Measurements from ENCODE around the gene CDK15. TPM values are rescaled to one million over a fixed set of nuclear protein-coding genes. Genes with fewer than 3 reads are reported as not detected.

Gene CDK15
- total and polyA plus RNA-seq, 2 experiments from 2014 or later, result 0.27 TPM; not detected in 1

DNA sequence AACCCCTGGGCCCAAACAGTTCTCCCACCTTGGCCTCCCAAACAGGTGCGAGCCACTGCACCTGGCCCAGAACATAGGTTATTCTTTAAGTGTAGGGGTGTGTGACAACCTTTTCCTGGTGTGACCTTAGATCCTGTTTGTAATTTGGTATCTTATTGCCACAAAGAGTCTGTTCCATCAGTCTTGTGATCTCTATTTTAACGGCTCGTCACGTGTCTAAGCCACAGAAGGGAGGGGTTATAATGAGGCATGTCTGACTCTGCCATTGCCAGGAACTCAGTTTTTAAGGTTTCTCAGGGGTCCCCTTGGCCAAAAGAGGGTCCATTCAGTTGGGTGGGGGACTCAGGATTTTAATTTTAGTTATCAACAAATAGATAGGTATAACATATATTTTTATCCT lies 21.2 kb upstream of the CDK15 start:
- no peaks in the 10 kb centered on the region for H3K36me3 Mint-ChIP-seq (ENCODE audit: low read depth)
- H3K79me2 ChIP-seq (replicated peaks; ENCODE audit: insufficient read depth), result peaks cover 2% of the 10 kb centered on the region; the same call in 1 of the 2 replicates
- H3K27ac Mint-ChIP-seq, result no peak overlapping the region
- H3K27ac ChIP-seq (ENCODE audit: low read depth), result no peak overlapping the region
- no peaks in the 10 kb centered on the region for H3K36me3 ChIP-seq (ENCODE audit: insufficient read depth)
- peaks cover 1% of the 10 kb centered on the region; the same call in 2 of the 3 replicates for H3K4me1 Mint-ChIP-seq
- H3K9me2 ChIP-seq (ENCODE audit: insufficient read depth), result no peaks in the 10 kb centered on the region
- no peak overlapping the region for H3K4me3 ChIP-seq
- DNase-seq (ENCODE audit: low spot score) (no peak), ATAC-seq (no peak)
- TF ChIP-seq CREB1 (CRISPR knock-in tag; IDR thresholded peaks at IDR 0.05; ENCODE audit: low read depth), result no peak
- no peak for TF ChIP-seq ZNF331 (CRISPR knock-in tag; IDR thresholded peaks at IDR 0.05; ENCODE audit: low read depth)
- no peak for TF ChIP-seq POLR2AphosphoS5 (IDR thresholded peaks at IDR 0.05; ENCODE audit: low read depth)
- TF ChIP-seq JUNB (IDR thresholded peaks at IDR 0.05; ENCODE audit: unreplicated experiment), result no peak
- H4K20me1 ChIP-seq (replicated peaks; ENCODE audit: insufficient read depth), result no peaks in the 10 kb centered on the region
- H3K4me2 ChIP-seq, result no peak overlapping the region
- H3K4me3 Mint-ChIP-seq, result no peak overlapping the region
- H3F3A ChIP-seq (replicated peaks; ENCODE audit: low read depth), result peaks cover 2% of the 10 kb centered on the region; the same call in 1 of the 2 replicates
- no peaks in the 10 kb centered on the region for H3K27me3 ChIP-seq (ENCODE audit: insufficient read depth)
- no peak overlapping the region for H2AFZ ChIP-seq
- H3K9me3 Mint-ChIP-seq, result no peaks in the 10 kb centered on the region
- H3K4me1 ChIP-seq (ENCODE audit: insufficient read depth), result no peaks in the 10 kb centered on the region
- H3K27me3 Mint-ChIP-seq (ENCODE audit: insufficient read depth, low read depth, poor library complexity), result no peaks in the 10 kb centered on the region

DNA sequence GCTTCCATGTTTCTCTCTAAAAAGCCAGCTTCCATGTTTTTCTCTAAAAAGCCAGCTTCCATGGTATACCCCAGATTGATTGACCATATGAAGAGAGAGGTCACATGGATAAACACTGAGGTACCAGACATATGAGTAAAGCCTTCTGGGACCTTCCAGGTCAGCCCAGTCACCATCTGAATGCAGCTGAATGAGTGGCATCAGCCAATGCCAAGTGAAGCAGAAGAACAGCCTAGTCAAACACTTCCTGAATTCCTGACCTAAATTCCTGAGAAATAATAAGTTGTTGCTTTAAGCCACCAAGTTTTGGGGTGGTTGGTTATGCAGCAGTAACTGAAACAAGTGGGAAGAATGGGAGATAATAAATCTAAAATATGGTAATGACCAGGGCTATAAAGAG lies 19.9 kb upstream of the CDK15 start:
- Histone ChIP-seq H4K20me1 (replicated peaks; ENCODE audit: insufficient read depth) (no peaks in the 10 kb centered on the region), H3F3A (replicated peaks; ENCODE audit: low read depth) (no peaks in the 10 kb centered on the region), H3K79me2 (replicated peaks; ENCODE audit: insufficient read depth) (no peaks in the 10 kb centered on the region), H3K27ac (ENCODE audit: low read depth) (no peak overlapping the region), H3K9me2 (ENCODE audit: insufficient read depth) (no peaks in the 10 kb centered on the region), H3K4me3 (no peak overlapping the region), H3K27me3 (ENCODE audit: insufficient read depth) (no peaks in the 10 kb centered on the region), H2AFZ (no peak overlapping the region), H3K4me2 (no peak overlapping the region), H3K36me3 (ENCODE audit: insufficient read depth) (no peaks in the 10 kb centered on the region), H3K4me1 (ENCODE audit: insufficient read depth) (no peaks in the 10 kb centered on the region)
- no peak for TF ChIP-seq POLR2AphosphoS5 (IDR thresholded peaks at IDR 0.05; ENCODE audit: low read depth)
- TF ChIP-seq, protein P1, sequence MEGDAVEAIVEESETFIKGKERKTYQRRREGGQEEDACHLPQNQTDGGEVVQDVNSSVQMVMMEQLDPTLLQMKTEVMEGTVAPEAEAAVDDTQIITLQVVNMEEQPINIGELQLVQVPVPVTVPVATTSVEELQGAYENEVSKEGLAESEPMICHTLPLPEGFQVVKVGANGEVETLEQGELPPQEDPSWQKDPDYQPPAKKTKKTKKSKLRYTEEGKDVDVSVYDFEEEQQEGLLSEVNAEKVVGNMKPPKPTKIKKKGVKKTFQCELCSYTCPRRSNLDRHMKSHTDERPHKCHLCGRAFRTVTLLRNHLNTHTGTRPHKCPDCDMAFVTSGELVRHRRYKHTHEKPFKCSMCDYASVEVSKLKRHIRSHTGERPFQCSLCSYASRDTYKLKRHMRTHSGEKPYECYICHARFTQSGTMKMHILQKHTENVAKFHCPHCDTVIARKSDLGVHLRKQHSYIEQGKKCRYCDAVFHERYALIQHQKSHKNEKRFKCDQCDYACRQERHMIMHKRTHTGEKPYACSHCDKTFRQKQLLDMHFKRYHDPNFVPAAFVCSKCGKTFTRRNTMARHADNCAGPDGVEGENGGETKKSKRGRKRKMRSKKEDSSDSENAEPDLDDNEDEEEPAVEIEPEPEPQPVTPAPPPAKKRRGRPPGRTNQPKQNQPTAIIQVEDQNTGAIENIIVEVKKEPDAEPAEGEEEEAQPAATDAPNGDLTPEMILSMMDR (conservative IDR thresholded peaks at IDR 0.05; ENCODE audit: low read depth in 2 of 2), result no peak
- no peak for TF ChIP-seq CREB1 (CRISPR knock-in tag; IDR thresholded peaks at IDR 0.05; ENCODE audit: low read depth)
- TF ChIP-seq, protein P2, sequence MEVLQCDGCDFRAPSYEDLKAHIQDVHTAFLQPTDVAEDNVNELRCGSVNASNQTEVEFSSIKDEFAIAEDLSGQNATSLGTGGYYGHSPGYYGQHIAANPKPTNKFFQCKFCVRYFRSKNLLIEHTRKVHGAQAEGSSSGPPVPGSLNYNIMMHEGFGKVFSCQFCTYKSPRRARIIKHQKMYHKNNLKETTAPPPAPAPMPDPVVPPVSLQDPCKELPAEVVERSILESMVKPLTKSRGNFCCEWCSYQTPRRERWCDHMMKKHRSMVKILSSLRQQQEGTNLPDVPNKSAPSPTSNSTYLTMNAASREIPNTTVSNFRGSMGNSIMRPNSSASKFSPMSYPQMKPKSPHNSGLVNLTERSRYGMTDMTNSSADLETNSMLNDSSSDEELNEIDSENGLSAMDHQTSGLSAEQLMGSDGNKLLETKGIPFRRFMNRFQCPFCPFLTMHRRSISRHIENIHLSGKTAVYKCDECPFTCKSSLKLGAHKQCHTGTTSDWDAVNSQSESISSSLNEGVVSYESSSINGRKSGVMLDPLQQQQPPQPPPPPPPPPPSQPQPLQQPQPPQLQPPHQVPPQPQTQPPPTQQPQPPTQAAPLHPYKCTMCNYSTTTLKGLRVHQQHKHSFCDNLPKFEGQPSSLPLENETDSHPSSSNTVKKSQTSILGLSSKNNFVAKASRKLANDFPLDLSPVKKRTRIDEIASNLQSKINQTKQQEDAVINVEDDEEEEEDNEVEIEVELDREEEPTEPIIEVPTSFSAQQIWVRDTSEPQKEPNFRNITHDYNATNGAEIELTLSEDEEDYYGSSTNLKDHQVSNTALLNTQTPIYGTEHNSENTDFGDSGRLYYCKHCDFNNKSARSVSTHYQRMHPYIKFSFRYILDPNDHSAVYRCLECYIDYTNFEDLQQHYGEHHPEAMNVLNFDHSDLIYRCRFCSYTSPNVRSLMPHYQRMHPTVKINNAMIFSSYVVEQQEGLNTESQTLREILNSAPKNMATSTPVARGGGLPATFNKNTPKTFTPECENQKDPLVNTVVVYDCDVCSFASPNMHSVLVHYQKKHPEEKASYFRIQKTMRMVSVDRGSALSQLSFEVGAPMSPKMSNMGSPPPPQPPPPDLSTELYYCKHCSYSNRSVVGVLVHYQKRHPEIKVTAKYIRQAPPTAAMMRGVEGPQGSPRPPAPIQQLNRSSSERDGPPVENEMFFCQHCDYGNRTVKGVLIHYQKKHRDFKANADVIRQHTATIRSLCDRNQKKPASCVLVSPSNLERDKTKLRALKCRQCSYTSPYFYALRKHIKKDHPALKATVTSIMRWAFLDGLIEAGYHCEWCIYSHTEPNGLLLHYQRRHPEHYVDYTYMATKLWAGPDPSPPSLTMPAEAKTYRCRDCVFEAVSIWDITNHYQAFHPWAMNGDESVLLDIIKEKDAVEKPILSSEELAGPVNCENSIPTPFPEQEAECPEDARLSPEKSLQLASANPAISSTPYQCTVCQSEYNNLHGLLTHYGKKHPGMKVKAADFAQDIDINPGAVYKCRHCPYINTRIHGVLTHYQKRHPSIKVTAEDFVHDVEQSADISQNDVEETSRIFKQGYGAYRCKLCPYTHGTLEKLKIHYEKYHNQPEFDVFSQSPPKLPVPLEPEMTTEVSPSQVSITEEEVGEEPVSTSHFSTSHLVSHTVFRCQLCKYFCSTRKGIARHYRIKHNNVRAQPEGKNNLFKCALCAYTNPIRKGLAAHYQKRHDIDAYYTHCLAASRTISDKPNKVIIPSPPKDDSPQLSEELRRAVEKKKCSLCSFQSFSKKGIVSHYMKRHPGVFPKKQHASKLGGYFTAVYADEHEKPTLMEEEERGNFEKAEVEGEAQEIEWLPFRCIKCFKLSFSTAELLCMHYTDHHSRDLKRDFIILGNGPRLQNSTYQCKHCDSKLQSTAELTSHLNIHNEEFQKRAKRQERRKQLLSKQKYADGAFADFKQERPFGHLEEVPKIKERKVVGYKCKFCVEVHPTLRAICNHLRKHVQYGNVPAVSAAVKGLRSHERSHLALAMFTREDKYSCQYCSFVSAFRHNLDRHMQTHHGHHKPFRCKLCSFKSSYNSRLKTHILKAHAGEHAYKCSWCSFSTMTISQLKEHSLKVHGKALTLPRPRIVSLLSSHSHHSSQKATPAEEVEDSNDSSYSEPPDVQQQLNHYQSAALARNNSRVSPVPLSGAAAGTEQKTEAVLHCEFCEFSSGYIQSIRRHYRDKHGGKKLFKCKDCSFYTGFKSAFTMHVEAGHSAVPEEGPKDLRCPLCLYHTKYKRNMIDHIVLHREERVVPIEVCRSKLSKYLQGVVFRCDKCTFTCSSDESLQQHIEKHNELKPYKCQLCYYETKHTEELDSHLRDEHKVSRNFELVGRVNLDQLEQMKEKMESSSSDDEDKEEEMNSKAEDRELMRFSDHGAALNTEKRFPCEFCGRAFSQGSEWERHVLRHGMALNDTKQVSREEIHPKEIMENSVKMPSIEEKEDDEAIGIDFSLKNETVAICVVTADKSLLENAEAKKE (CRISPR knock-in tag; IDR thresholded peaks at IDR 0.05), result no peak
- TF ChIP-seq EZH2 (IDR thresholded peaks at IDR 0.05; ENCODE audit: low read depth, unreplicated experiment), result no peak
- no peak for TF ChIP-seq ZNF331 (CRISPR knock-in tag; IDR thresholded peaks at IDR 0.05; ENCODE audit: low read depth)
- no peak for TF ChIP-seq NANOG (IDR thresholded peaks at IDR 0.05; ENCODE audit: borderline replicate concordance)
- DNase-seq (ENCODE audit: low spot score) (no peak), ATAC-seq (no peak)
- Mint-ChIP-seq H3K27me3 (ENCODE audit: insufficient read depth, low read depth, poor library complexity) (no peaks in the 10 kb centered on the region), H3K27ac (no peak overlapping the region), H3K36me3 (ENCODE audit: low read depth) (no peaks in the 10 kb centered on the region), H3K4me1 (no peaks in the 10 kb centered on the region), H3K4me3 (no peak overlapping the region), H3K9me3 (no peaks in the 10 kb centered on the region)
